Caki2 (cell line): Measurements from ENCODE around the gene DENND1A. TPM values are rescaled to one million over a fixed set of nuclear protein-coding genes. Genes with fewer than 3 reads are reported as not detected.

ENCODE experiments used
- DNase-seq: peaks from one replicate; pipeline ENCODE4 v3.0.0-alpha.2; 2015; ENCODE audit warnings: low read depth
- in situ Hi-C: cut with HindIII; loops from 2 replicates; pipeline ENCODE4 v1.10.0; 2016; ENCODE audit warnings: low sequenced_read_pairs, low pct_unique_long_range_greater_than_20kb, mixed read lengths
- total RNA-seq: library from RNA; depleted of rRNA; stranded (reverse); fragments of >200 nt; shearing (Covaris generic); gene quantifications from 2 replicates; pipeline ENCODE4 v1.2.3, GENCODE V29; 2014; ENCODE audit warnings: low replicate concordance

The DENND1A gene
- total RNA-seq, 1 experiment from 2014 or later: 14.0 TPM

- no peak for DNase-seq
- in situ Hi-C loops: no loop called here
Measured at GRCh38 chr9:123604861-123605260, 325.1 kb downstream of the DENND1A start.

- in situ Hi-C loops: no loop called here
- no peak for DNase-seq
Measured at GRCh38 chr9:123601828-123602227, 328.1 kb downstream of the DENND1A start.

- DNase-seq: no peak
- in situ Hi-C loops: no loop called here
Measured at GRCh38 chr9:123599781-123600180, 330.1 kb downstream of the DENND1A start.

GRCh38 chr9:123597876-123598556, 331.9 kb downstream of the DENND1A start:
- DNase-seq: no peak
- in situ Hi-C loops: no loop called here

- in situ Hi-C loops: no loop called here
- no peak for DNase-seq
Measured at GRCh38 chr9:123597048-123597447, 332.9 kb downstream of the DENND1A start.

- no peak for DNase-seq
- in situ Hi-C loops: no loop called here
Measured at GRCh38 chr9:123591283-123591682, 338.6 kb downstream of the DENND1A start.

- in situ Hi-C loops: no loop called here
- DNase-seq: no peak
Measured at GRCh38 chr9:123590499-123590898, 339.4 kb downstream of the DENND1A start.

GRCh38 chr9:123589361-123590239, 340.3 kb downstream of the DENND1A start:
- in situ Hi-C loops: no loop called here
- no peak for DNase-seq

- DNase-seq: no peak
- in situ Hi-C loops: no loop called here
Measured at GRCh38 chr9:123586275-123586674, 343.7 kb downstream of the DENND1A start.

- in situ Hi-C loops: no loop called here
- no peak for DNase-seq
Measured at GRCh38 chr9:123584202-123585176, 345.4 kb downstream of the DENND1A start.

- DNase-seq: no peak
- in situ Hi-C loops: no loop called here
Measured at GRCh38 chr9:123583646-123584045, 346.3 kb downstream of the DENND1A start.

GRCh38 chr9:123571240-123571639, 358.7 kb downstream of the DENND1A start:
- no peak for DNase-seq
- in situ Hi-C loops: no loop called here

GRCh38 chr9:123568691-123569688, 360.9 kb downstream of the DENND1A start:
- in situ Hi-C loops: no loop called here
- no peak for DNase-seq

- in situ Hi-C loops: no loop called here
- DNase-seq: no peak
Measured at GRCh38 chr9:123567013-123567412, 362.9 kb downstream of the DENND1A start.

- in situ Hi-C loops: no loop called here
Measured at GRCh38 chr9:123564652-123565051, 365.3 kb downstream of the DENND1A start.

GRCh38 chr9:123562844-123563346, 367.0 kb downstream of the DENND1A start:
- in situ Hi-C loops: no loop called here
- DNase-seq: no peak

More at GRCh38 chr9:123564652-123565051, 365.3 kb downstream of the DENND1A start:
- no peak for DNase-seq

GRCh38 chr9:123561046-123561445, 368.9 kb downstream of the DENND1A start:
- in situ Hi-C loops: no loop called here
- DNase-seq: no peak
